GM23338 (cell line): ENCODE results near the gene FEZF2. TPM values are rescaled to one million over a fixed set of nuclear protein-coding genes. Genes with fewer than 3 reads are reported as not detected.

Experiments
- ATAC-seq: fragments of 200-7000 bp; cut with Tn5 transposase; 3 replicates; pipeline ENCODE4 v1.9.1; 2020
- DNase-seq: peaks from one replicate; pipeline ENCODE4 v3.0.0-alpha.2; 2015; ENCODE audit warnings: low spot score
- H2AFZ ChIP-seq: fragments of 200-600 bp; sonication (generic); 2 replicates; pipeline ENCODE4 v1.8.0; 2016; ENCODE audit warnings: antibody characterized with exemption, mild to moderate bottlenecking, moderate library complexity
- H3F3A ChIP-seq: fragments of 200-600 bp; sonication (generic); replicated peaks from 2 replicates; pipeline ENCODE4 v1.8.0; 2017; ENCODE audit warnings: antibody characterized with exemption, mixed run types, low read depth
- H3K27ac ChIP-seq: fragments of 200-600 bp; sonication (generic); 2 replicates; pipeline ENCODE4 v1.6.1; 2016; ENCODE audit warnings: low read depth
- H3K27me3 ChIP-seq: fragments of 200-600 bp; sonication (generic); 2 replicates; pipeline ENCODE4 v1.8.0; 2016; ENCODE audit warnings: mild to moderate bottlenecking, mixed run types, moderate library complexity; ENCODE audit not compliant: insufficient read depth
- H3K36me3 ChIP-seq: fragments of 200-600 bp; sonication (generic); 2 replicates; pipeline ENCODE4 v1.8.0; 2016; ENCODE audit warnings: mild to moderate bottlenecking; ENCODE audit not compliant: insufficient read depth
- H3K4me1 ChIP-seq: fragments of 200-600 bp; sonication (generic); 2 replicates; pipeline ENCODE4 v1.8.0; 2016; ENCODE audit warnings: mild to moderate bottlenecking, moderate library complexity; ENCODE audit not compliant: insufficient read depth
- H3K4me2 ChIP-seq: fragments of 200-600 bp; sonication (generic); 2 replicates; pipeline ENCODE4 v1.7.1; 2017; ENCODE audit warnings: mixed run types
- H3K4me3 ChIP-seq: fragments of 200-600 bp; sonication (generic); 2 replicates; pipeline ENCODE4 v1.6.1; 2016; ENCODE audit warnings: mixed run types
- H3K79me2 ChIP-seq: fragments of 200-600 bp; sonication (generic); replicated peaks from 2 replicates; pipeline ENCODE4 v1.8.0; 2017; ENCODE audit warnings: mild to moderate bottlenecking; ENCODE audit not compliant: insufficient read depth
- H3K9me2 ChIP-seq: fragments of 200-600 bp; sonication (generic); 2 replicates; pipeline ENCODE4 v1.8.0; 2017; ENCODE audit not compliant: insufficient read depth
- H4K20me1 ChIP-seq: fragments of 200-600 bp; sonication (generic); replicated peaks from 2 replicates; pipeline ENCODE4 v1.8.0; 2017; ENCODE audit warnings: mild to moderate bottlenecking; ENCODE audit not compliant: insufficient read depth
- H3K27ac Mint-ChIP-seq: 2 replicates; pipeline ENCODE4 v1.8.0; 2020; ENCODE audit warnings: inconsistent platforms, mild to moderate bottlenecking, moderate library complexity, mixed read lengths
- H3K27me3 Mint-ChIP-seq: 3 replicates; pipeline ENCODE4 v1.8.0; 2022; ENCODE audit warnings: low read depth, mild to moderate bottlenecking, moderate library complexity, mixed read lengths, inconsistent platforms; ENCODE audit not compliant: insufficient read depth, poor library complexity
- H3K36me3 Mint-ChIP-seq: 3 replicates; pipeline ENCODE4 v1.8.0; 2021; ENCODE audit warnings: low read depth, mild to moderate bottlenecking, inconsistent platforms, moderate library complexity, mixed read lengths
- H3K4me1 Mint-ChIP-seq: 3 replicates; pipeline ENCODE4 v1.8.0; 2020; ENCODE audit warnings: mild to moderate bottlenecking, inconsistent platforms, mixed read lengths
- H3K4me3 Mint-ChIP-seq: 3 replicates; pipeline ENCODE4 v1.8.0; 2021; ENCODE audit warnings: moderate library complexity, mild to moderate bottlenecking, inconsistent platforms, mixed read lengths
- H3K9me3 Mint-ChIP-seq: 3 replicates; pipeline ENCODE4 v1.8.0; 2020; ENCODE audit warnings: moderate library complexity, mild to moderate bottlenecking, inconsistent platforms, mixed read lengths
- EZH2 ChIP-seq: fragments of 200-600 bp; sonication (generic); IDR thresholded peaks from one replicate; pipeline ENCODE4 v1.8.0; 2017; ENCODE audit warnings: antibody characterized with exemption, mild to moderate bottlenecking, low read depth; ENCODE audit not compliant: unreplicated experiment
- EZH2phosphoT487 ChIP-seq: fragments of 200-600 bp; sonication (generic); IDR thresholded peaks from one replicate; pipeline ENCODE4 v1.8.1; 2018; ENCODE audit warnings: antibody characterized with exemption; ENCODE audit not compliant: unreplicated experiment
- REST ChIP-seq: IDR thresholded peaks from one replicate; pipeline ENCODE4 v1.6.1; 2018; ENCODE audit warnings: antibody characterized with exemption; ENCODE audit not compliant: unreplicated experiment
- STAT1 ChIP-seq: IDR thresholded peaks from one replicate; pipeline ENCODE4 v1.6.1; 2016; ENCODE audit warnings: antibody characterized with exemption; ENCODE audit not compliant: unreplicated experiment
- ZNF114 ChIP-seq: fragments of 250-450 bp; sonication (Bioruptor Pico); IDR thresholded peaks from 2 replicates; pipeline ENCODE4 v1.5.0; 2020; ENCODE audit warnings: mild to moderate bottlenecking, moderate library complexity
- ZNF331 ChIP-seq: fragments of 250-450 bp; sonication (Bioruptor Pico); IDR thresholded peaks from 2 replicates; pipeline ENCODE4 v1.5.0; 2020; ENCODE audit warnings: low read depth, mild to moderate bottlenecking, moderate library complexity
- polyA plus RNA-seq: library from polyadenylated mRNA; unstranded; fragments of >200 nt; fragmentation: Nextera tagmentation; extraction: Ambion mirVana; gene quantifications from 2 replicates; pipeline ENCODE4 v1.2.1, GENCODE V29; 2016
- total RNA-seq: library from RNA; depleted of rRNA; stranded (reverse); fragments of >200 nt; shearing (Covaris generic); gene quantifications from 2 replicates; pipeline ENCODE4 v1.2.3, GENCODE V29; 2014

The FEZF2 gene
- total and polyA plus RNA-seq, 2 experiments from 2014 or later = not detected

- DNase-seq (peak; percentile 77), ATAC-seq (peak; percentile 60)
- Mint-ChIP-seq H3K9me3 (no peaks in the 10 kb centered on the region), H3K4me3 (peak overlapping the region; percentile 67), H3K27me3 (peaks cover 99% of the 10 kb centered on the region), H3K36me3 (no peaks in the 10 kb centered on the region), H3K27ac (no peak overlapping the region), H3K4me1 (peaks cover 55% of the 10 kb centered on the region)
- Histone ChIP-seq H2AFZ (peak overlapping the region; percentile 33; the same call in 1 of the 2 replicates), H3F3A (peaks cover 54% of the 10 kb centered on the region), H3K79me2 (no peaks in the 10 kb centered on the region), H3K4me1 (peaks cover 63% of the 10 kb centered on the region), H3K27me3 (peaks cover 100% of the 10 kb centered on the region), H3K36me3 (no peaks in the 10 kb centered on the region), H3K9me2 (no peaks in the 10 kb centered on the region), H3K4me3 (peak overlapping the region; percentile 59), H4K20me1 (peaks cover 14% of the 10 kb centered on the region; the same call in 1 of the 2 replicates), H3K27ac (no peak overlapping the region), H3K4me2 (peak overlapping the region; percentile 80)
- TF ChIP-seq EZH2 (peak; percentile 93), EZH2phosphoT487 (peak; percentile 54), REST (no peak)
Measured at GRCh38 chr3:62378311-62378789, 5.0 kb upstream of the FEZF2 start.

- H3K27ac ChIP-seq = no peak overlapping the region
- TF ChIP-seq EZH2phosphoT487 (peak; percentile 85), EZH2 (peak; percentile 100), STAT1 (no peak), ZNF114 (CRISPR knock-in tag) (no peak), ZNF331 (no peak)
- peak; percentile 16 for ATAC-seq
- peak overlapping the region; percentile 59 for H3K4me3 ChIP-seq
- peaks cover 14% of the 10 kb centered on the region; the same call in 1 of the 2 replicates for H4K20me1 ChIP-seq
- H3F3A ChIP-seq = peaks cover 56% of the 10 kb centered on the region
- Mint-ChIP-seq H3K27me3 (peaks cover 100% of the 10 kb centered on the region), H3K27ac (no peak overlapping the region), H3K36me3 (no peaks in the 10 kb centered on the region), H3K4me1 (peaks cover 57% of the 10 kb centered on the region), H3K9me3 (no peaks in the 10 kb centered on the region), H3K4me3 (peak overlapping the region; percentile 43; the same call in 2 of the 3 replicates)
- DNase-seq = peak; percentile 61
- H3K79me2 ChIP-seq = no peaks in the 10 kb centered on the region
- H3K4me1 ChIP-seq = peaks cover 71% of the 10 kb centered on the region
- no peaks in the 10 kb centered on the region for H3K36me3 ChIP-seq
- no peaks in the 10 kb centered on the region for H3K9me2 ChIP-seq
- 0 out of 2 replicates have a peak overlapping the region, but pooled peaks have one; percentile 32 for H2AFZ ChIP-seq
- H3K4me2 ChIP-seq = peak overlapping the region; percentile 80
- H3K27me3 ChIP-seq = peaks cover 100% of the 10 kb centered on the region
Measured at GRCh38 chr3:62376906-62377877, 3.8 kb upstream of the FEZF2 start.
